IMR-90 (cell line): ENCODE results near the gene GABRR3. TPM values are rescaled to one million over a fixed set of nuclear protein-coding genes. Genes with fewer than 3 reads are reported as not detected.

Experiments
- ATAC-seq: fragments of 200-7000 bp; cut with Tn5 transposase; 2 replicates; pipeline ENCODE4 v1.9.1; 2020; ENCODE audit warnings: low read depth, mild to moderate bottlenecking, moderate library complexity
- BruUV-seq: library from RNA; stranded (reverse); fragments of 400-500 nt; replicated peaks from 2 replicates; lab custom pipeline; 2021; lab: Mats Ljungman, UMichigan
- CTCF ChIA-PET: fragments of 300-600 bp; formaldehyde crosslinking; extraction: SDS; loops from one replicate; lab custom pipeline; 2021; ENCODE audit warnings: antibody characterized with exemption; lab: Yijun Ruan, JAX
- POLR2A ChIA-PET: fragments of 300-600 bp; sonication (Branson Sonifier 250); formaldehyde crosslinking; loops from one replicate; lab custom pipeline; 2022; ENCODE audit warnings: antibody characterized with exemption; ENCODE audit not compliant: unreplicated experiment; lab: Charles Lee
- DNase-seq: peaks from one replicate; pipeline ENCODE4 v3.0.0; 2013
- H2AFZ ChIP-seq: replicated peaks from 2 replicates; pipeline ENCODE3; 2013; ENCODE audit warnings: low read length, mild to moderate bottlenecking; ENCODE audit not compliant: poor library complexity
- H2AK5ac ChIP-seq: 2 replicates; pipeline ENCODE4 v1.6.1; 2013; ENCODE audit warnings: low read depth, low read length, inconsistent platforms
- H2AK9ac ChIP-seq: replicated peaks from 2 replicates; pipeline ENCODE3; 2013; ENCODE audit warnings: mild to moderate bottlenecking, low read depth, low read length, moderate library complexity; ENCODE audit not compliant: poor library complexity
- H2BK120ac ChIP-seq: 2 replicates; pipeline ENCODE4 v1.6.1; 2013; ENCODE audit warnings: low read depth, low read length, inconsistent platforms
- H2BK15ac ChIP-seq: 3 replicates; pipeline ENCODE4 v1.6.1; 2013; ENCODE audit warnings: low read depth, low read length, inconsistent platforms
- H2BK20ac ChIP-seq: 2 replicates; pipeline ENCODE4 v1.6.1; 2013; ENCODE audit warnings: low read depth, mild to moderate bottlenecking, inconsistent platforms, low read length, moderate library complexity
- H2BK5ac ChIP-seq: 2 replicates; pipeline ENCODE4 v1.6.1; 2013; ENCODE audit warnings: mild to moderate bottlenecking, low read depth, low read length, inconsistent platforms; ENCODE audit not compliant: poor library complexity, severe bottlenecking
- H3K14ac ChIP-seq: replicated peaks from 2 replicates; pipeline ENCODE4 v1.6.1; 2013; ENCODE audit warnings: low read depth, low read length, inconsistent platforms
- H3K18ac ChIP-seq: 2 replicates; pipeline ENCODE4 v1.6.1; 2013; ENCODE audit warnings: low read depth, low read length, control low read depth
- H3K23ac ChIP-seq: 2 replicates; pipeline ENCODE4 v1.6.1; 2013; ENCODE audit warnings: low read depth, low read length, inconsistent platforms
- H3K27ac ChIP-seq: 2 replicates; pipeline ENCODE4 v1.5.1; 2013; ENCODE audit warnings: mild to moderate bottlenecking, control low read depth, low read length; ENCODE audit not compliant: insufficient read depth
- H3K27me3 ChIP-seq: 2 replicates; pipeline ENCODE4 v1.6.1; 2013; ENCODE audit warnings: low read length; ENCODE audit not compliant: control insufficient read depth, insufficient read depth
- H3K36me3 ChIP-seq: 2 replicates; pipeline ENCODE4 v1.6.1; 2013; ENCODE audit warnings: low read length, mixed read lengths; ENCODE audit not compliant: control insufficient read depth, insufficient read depth
- H3K4ac ChIP-seq: 2 replicates; pipeline ENCODE4 v1.6.1; 2013; ENCODE audit warnings: low read depth, low read length, inconsistent platforms
- H3K4me1 ChIP-seq: 2 replicates; pipeline ENCODE4 v1.6.1; 2013; ENCODE audit warnings: low read length, mixed read lengths; ENCODE audit not compliant: control insufficient read depth, insufficient read depth
- H3K4me2 ChIP-seq: 2 replicates; pipeline ENCODE4 v1.6.1; 2013; ENCODE audit warnings: low read depth, mild to moderate bottlenecking, control low read depth, low read length, moderate library complexity
- H3K4me3 ChIP-seq: 2 replicates; pipeline ENCODE4 v1.5.1; 2013; ENCODE audit warnings: low read depth, mild to moderate bottlenecking, control low read depth, low read length, moderate library complexity; ENCODE audit not compliant: insufficient read depth
- H3K56ac ChIP-seq: 2 replicates; pipeline ENCODE4 v1.6.1; 2013; ENCODE audit warnings: low read length, inconsistent platforms; ENCODE audit not compliant: insufficient read depth; ENCODE audit errors: extremely low read depth
- H3K79me1 ChIP-seq, 2 experiments: 2 replicates each; pipeline ENCODE4 v1.6.1; 2013; ENCODE audit warnings: low read length in 2 of 2, inconsistent platforms in 1 of 2, low read depth in 1 of 2
- H3K9ac ChIP-seq: 2 replicates; pipeline ENCODE4 v1.6.1; 2013; ENCODE audit warnings: low read depth, low read length, control low read depth
- H3K9me1 ChIP-seq: 2 replicates; pipeline ENCODE4 v1.6.1; 2013; ENCODE audit warnings: low read length, inconsistent platforms; ENCODE audit not compliant: insufficient read depth
- H3K9me3 ChIP-seq: 2 replicates; pipeline ENCODE4 v1.6.1; 2013; ENCODE audit warnings: low read length; ENCODE audit not compliant: control insufficient read depth, insufficient read depth
- H4K20me1 ChIP-seq: 2 replicates; pipeline ENCODE4 v1.6.1; 2013; ENCODE audit warnings: low read length, inconsistent platforms; ENCODE audit not compliant: insufficient read depth
- H4K5ac ChIP-seq: 2 replicates; pipeline ENCODE4 v1.6.1; 2013; ENCODE audit warnings: mild to moderate bottlenecking, low read depth, low read length, control low read depth
- H4K8ac ChIP-seq, 2 experiments: 2 replicates each; pipeline ENCODE4 v1.6.1; 2013; ENCODE audit warnings: low read depth in 2 of 2, low read length in 2 of 2, control low read depth in 1 of 2, inconsistent platforms in 1 of 2
- H4K91ac ChIP-seq: 2 replicates; pipeline ENCODE4 v1.6.1; 2013; ENCODE audit warnings: low read depth, low read length, inconsistent platforms; ENCODE audit not compliant: insufficient read depth
- BHLHE40 ChIP-seq: fragments of 150-350 bp; IDR thresholded peaks from 2 replicates; pipeline ENCODE4 v1.6.1; 2016; ENCODE audit warnings: mild to moderate bottlenecking, low read depth, low read length
- CEBPB ChIP-seq: IDR thresholded peaks from 2 replicates; pipeline ENCODE4 v1.6.1; 2012; ENCODE audit warnings: low read depth, low read length, improper control_type of control experiment
- CHD1 ChIP-seq: IDR thresholded peaks from 2 replicates; pipeline ENCODE4 v1.6.1; 2012; ENCODE audit warnings: low read depth, low read length, improper control_type of control experiment
- FOS ChIP-seq: fragments of 150-350 bp; IDR thresholded peaks from 2 replicates; pipeline ENCODE4 v1.6.1; 2016; ENCODE audit warnings: low read depth, low read length
- MAFK ChIP-seq: IDR thresholded peaks from 2 replicates; pipeline ENCODE4 v1.6.1; 2012; ENCODE audit warnings: low read depth, low read length, improper control_type of control experiment
- MAZ ChIP-seq: IDR thresholded peaks from 2 replicates; pipeline ENCODE4 v1.6.1; 2012; ENCODE audit warnings: low read depth, mild to moderate bottlenecking, low read length, improper control_type of control experiment, moderate library complexity, borderline replicate concordance
- MXI1 ChIP-seq: IDR thresholded peaks from 2 replicates; pipeline ENCODE4 v1.6.1; 2012; ENCODE audit warnings: low read depth, mild to moderate bottlenecking, low read length, moderate library complexity, borderline replicate concordance
- NFE2L2 ChIP-seq: fragments of 150-350 bp; IDR thresholded peaks from 2 replicates; pipeline ENCODE4 v1.6.1; 2016; ENCODE audit warnings: low read depth, mild to moderate bottlenecking, low read length
- POLR2A ChIP-seq: IDR thresholded peaks from 2 replicates; pipeline ENCODE4 v1.6.1; 2012; ENCODE audit warnings: mild to moderate bottlenecking, low read depth, low read length
- RAD21 ChIP-seq: IDR thresholded peaks from 2 replicates; pipeline ENCODE4 v1.6.1; 2012; ENCODE audit warnings: low read length, improper control_type of control experiment
- RCOR1 ChIP-seq: IDR thresholded peaks from 2 replicates; pipeline ENCODE4 v1.6.1; 2012; ENCODE audit warnings: mild to moderate bottlenecking, low read length, improper control_type of control experiment; ENCODE audit not compliant: insufficient replicate concordance
- RFX5 ChIP-seq: IDR thresholded peaks from 2 replicates; pipeline ENCODE4 v1.8.0; 2012; ENCODE audit warnings: low read depth, mild to moderate bottlenecking, low read length, moderate library complexity
- SMC3 ChIP-seq: fragments of 150-350 bp; IDR thresholded peaks from 2 replicates; pipeline ENCODE4 v1.6.1; 2016; ENCODE audit warnings: low read depth, mild to moderate bottlenecking, antibody characterized with exemption, low read length, moderate library complexity
- WGBS, 2 experiments: methylation state at CpG; one replicate each; pipeline versions ENCODE4 v1.1.5 to v1.1.7; 2013; ENCODE audit warnings: missing lambda C conversion rate in 2 of 2; ENCODE audit not compliant: insufficient read length in 1 of 2; ENCODE audit errors: extremely low coverage in 2 of 2; 5-methylcytosine and 5-hydroxymethylcytosine counted together
- dilution Hi-C: fragments of 300-500 bp; cut with HindIII; formaldehyde crosslinking; loops from one replicate; pipeline ENCODE4 v1.14.3; 2018; ENCODE audit warnings: low sequenced_read_pairs; ENCODE audit not compliant: unreplicated experiment
- in situ Hi-C: fragments of 300-500 bp; cut with MboI; formaldehyde crosslinking; loops from 3 replicates; pipeline ENCODE4 v1.14.3; 2019; ENCODE audit warnings: low sequenced_read_pairs, inconsistent platforms, mixed read lengths
- intact Hi-C: fragments of 100-400 bp; cut with micrococcal nuclease; formaldehyde crosslinking; loops from 2 replicates; pipeline ENCODE4 v1.10.0; 2022
- polyA plus RNA-seq, 3 experiments: library from polyadenylated mRNA; depleted of rRNA; stranded (reverse); fragments of >200 nt; gene quantifications; 2 replicates each; pipeline ENCODE4 v1.2.3, GENCODE V29; 2012; ENCODE audit warnings: low replicate concordance in 1 of 3
- total RNA-seq: library from RNA; depleted of rRNA; stranded (reverse); fragments of >200 nt; gene quantifications from 2 replicates; pipeline ENCODE4 v1.2.3, GENCODE V29; 2012
- TF ChIP-seq, protein P1 (sequence below): conservative IDR thresholded peaks from 2 replicates; pipeline ENCODE4 v1.5.1; 2012; ENCODE audit warnings: mild to moderate bottlenecking, low read depth, low read length, improper control_type of control experiment
- TF ChIP-seq, protein P2 (sequence below): fragments of 150-350 bp; IDR thresholded peaks from 2 replicates; pipeline ENCODE4 v1.6.1; 2017; ENCODE audit warnings: mild to moderate bottlenecking, antibody characterized with exemption, low read length, low read depth
- TF ChIP-seq, protein P3 (sequence below): fragments of 150-350 bp; IDR thresholded peaks from 2 replicates; pipeline ENCODE4 v1.6.1; 2016; ENCODE audit warnings: low read depth, mild to moderate bottlenecking, low read length, moderate library complexity, borderline replicate concordance

Gene GABRR3
- total and polyA plus RNA-seq, 2 of the 4 experiments (the other 2 are of a cell fraction), result not detected

DNA sequence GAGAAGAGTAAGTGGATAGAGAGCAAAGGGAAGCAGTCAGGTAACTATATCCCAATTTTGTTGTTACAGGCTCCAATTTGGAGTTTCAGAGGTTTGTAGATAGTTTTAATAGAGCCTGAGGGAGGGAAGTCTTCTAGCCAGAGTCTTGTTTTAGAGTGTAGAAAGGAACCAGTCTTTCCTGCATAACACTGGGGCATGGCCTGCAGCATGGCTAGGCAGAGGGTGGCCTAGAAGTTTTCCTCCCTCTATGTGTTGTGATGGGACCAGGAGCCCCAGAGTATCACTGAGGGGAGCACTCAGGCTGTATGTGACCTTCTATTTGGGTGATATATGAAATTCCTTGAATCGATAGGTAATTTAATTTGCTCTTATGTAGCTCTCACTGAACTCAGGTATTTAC, 22.5 kb upstream of the GABRR3 start:
- no peak overlapping the region for H2BK15ac ChIP-seq
- no peak overlapping the region for H3K9ac ChIP-seq
- in situ Hi-C loops (no loop called here), intact Hi-C loops (no loop called here), dilution Hi-C loops (no loop called here)
- no peaks in the 10 kb centered on the region for H3K4me1 ChIP-seq
- no peak overlapping the region for H3K18ac ChIP-seq
- CTCF ChIA-PET, result no interaction called here
- H3K14ac ChIP-seq, result no peak overlapping the region
- no peak overlapping the region for H2BK120ac ChIP-seq
- no peak overlapping the region for H3K27ac ChIP-seq
- H4K8ac ChIP-seq, result no peak overlapping the region
- DNase-seq (no peak), ATAC-seq (no peak)
- H3K23ac ChIP-seq, result no peak overlapping the region
- BruUV-seq, result no TSS peak
- no peak overlapping the region for H4K5ac ChIP-seq
- TF ChIP-seq MXI1 (no peak), RFX5 (no peak), FOS (no peak), CHD1 (no peak), MAZ (no peak), CEBPB (no peak), BHLHE40 (no peak), RCOR1 (no peak), RAD21 (no peak), SMC3 (no peak), POLR2A (no peak), NFE2L2 (no peak), MAFK (no peak)
- TF ChIP-seq, protein P1, sequence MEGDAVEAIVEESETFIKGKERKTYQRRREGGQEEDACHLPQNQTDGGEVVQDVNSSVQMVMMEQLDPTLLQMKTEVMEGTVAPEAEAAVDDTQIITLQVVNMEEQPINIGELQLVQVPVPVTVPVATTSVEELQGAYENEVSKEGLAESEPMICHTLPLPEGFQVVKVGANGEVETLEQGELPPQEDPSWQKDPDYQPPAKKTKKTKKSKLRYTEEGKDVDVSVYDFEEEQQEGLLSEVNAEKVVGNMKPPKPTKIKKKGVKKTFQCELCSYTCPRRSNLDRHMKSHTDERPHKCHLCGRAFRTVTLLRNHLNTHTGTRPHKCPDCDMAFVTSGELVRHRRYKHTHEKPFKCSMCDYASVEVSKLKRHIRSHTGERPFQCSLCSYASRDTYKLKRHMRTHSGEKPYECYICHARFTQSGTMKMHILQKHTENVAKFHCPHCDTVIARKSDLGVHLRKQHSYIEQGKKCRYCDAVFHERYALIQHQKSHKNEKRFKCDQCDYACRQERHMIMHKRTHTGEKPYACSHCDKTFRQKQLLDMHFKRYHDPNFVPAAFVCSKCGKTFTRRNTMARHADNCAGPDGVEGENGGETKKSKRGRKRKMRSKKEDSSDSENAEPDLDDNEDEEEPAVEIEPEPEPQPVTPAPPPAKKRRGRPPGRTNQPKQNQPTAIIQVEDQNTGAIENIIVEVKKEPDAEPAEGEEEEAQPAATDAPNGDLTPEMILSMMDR, result no peak
- TF ChIP-seq, protein P2, sequence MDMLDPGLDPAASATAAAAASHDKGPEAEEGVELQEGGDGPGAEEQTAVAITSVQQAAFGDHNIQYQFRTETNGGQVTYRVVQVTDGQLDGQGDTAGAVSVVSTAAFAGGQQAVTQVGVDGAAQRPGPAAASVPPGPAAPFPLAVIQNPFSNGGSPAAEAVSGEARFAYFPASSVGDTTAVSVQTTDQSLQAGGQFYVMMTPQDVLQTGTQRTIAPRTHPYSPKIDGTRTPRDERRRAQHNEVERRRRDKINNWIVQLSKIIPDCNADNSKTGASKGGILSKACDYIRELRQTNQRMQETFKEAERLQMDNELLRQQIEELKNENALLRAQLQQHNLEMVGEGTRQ, result no peak
- TF ChIP-seq, protein P3, sequence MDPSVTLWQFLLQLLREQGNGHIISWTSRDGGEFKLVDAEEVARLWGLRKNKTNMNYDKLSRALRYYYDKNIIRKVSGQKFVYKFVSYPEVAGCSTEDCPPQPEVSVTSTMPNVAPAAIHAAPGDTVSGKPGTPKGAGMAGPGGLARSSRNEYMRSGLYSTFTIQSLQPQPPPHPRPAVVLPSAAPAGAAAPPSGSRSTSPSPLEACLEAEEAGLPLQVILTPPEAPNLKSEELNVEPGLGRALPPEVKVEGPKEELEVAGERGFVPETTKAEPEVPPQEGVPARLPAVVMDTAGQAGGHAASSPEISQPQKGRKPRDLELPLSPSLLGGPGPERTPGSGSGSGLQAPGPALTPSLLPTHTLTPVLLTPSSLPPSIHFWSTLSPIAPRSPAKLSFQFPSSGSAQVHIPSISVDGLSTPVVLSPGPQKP, result no peak
- no peaks in the 10 kb centered on the region for H3K36me3 ChIP-seq
- no peak overlapping the region for H3K4me3 ChIP-seq
- no peaks in the 10 kb centered on the region for H3K79me1 ChIP-seq
- H2AK5ac ChIP-seq, result no peak overlapping the region
- no peaks in the 10 kb centered on the region for H3K9me1 ChIP-seq
- no peaks in the 10 kb centered on the region for H3K9me3 ChIP-seq
- H2BK5ac ChIP-seq, result no peak overlapping the region
- no peak overlapping the region for H4K91ac ChIP-seq
- no peaks in the 10 kb centered on the region for H4K20me1 ChIP-seq
- WGBS, 2 experiments, result no CpG with 5 or more reads among the region's 1 CpG
- H2AK9ac ChIP-seq, result no peak overlapping the region
- POLR2A ChIA-PET, result no interaction called here
- H3K4me2 ChIP-seq, result no peak overlapping the region
- H2AFZ ChIP-seq, result no peak overlapping the region
- H2BK20ac ChIP-seq, result no peak overlapping the region
- H3K4ac ChIP-seq, result no peak overlapping the region
- no peak overlapping the region for H3K56ac ChIP-seq
- H3K27me3 ChIP-seq, result no peaks in the 10 kb centered on the region
